Stimulated activated CD4-positive, alpha-beta T cell treated with anti-CD3 and anti-CD28 coated beads, Interleukin-12 subunit alpha, Interleukin-12 subunit beta, amount 100 ng/mL, for 48 hours (primary cell): ENCODE data around the gene SHC4.
"Not testable (repeated sequence)": the region's sequence is repeated elsewhere in the genome, so short reads cannot be mapped to it uniquely, and the experiment has no call there.

Experiments used
- DNase-seq, 3 donors: peaks; one replicate each; pipeline ENCODE4 v3.0.0-alpha.2; 2020; ENCODE audit warnings: low read depth in 2 of 3, low spot score in 1 of 3

SHC4 gene

GRCh38 chr15:48855501-48856440, 107.9 kb downstream of the SHC4 start:
- DNase-seq = no peak

DNA sequence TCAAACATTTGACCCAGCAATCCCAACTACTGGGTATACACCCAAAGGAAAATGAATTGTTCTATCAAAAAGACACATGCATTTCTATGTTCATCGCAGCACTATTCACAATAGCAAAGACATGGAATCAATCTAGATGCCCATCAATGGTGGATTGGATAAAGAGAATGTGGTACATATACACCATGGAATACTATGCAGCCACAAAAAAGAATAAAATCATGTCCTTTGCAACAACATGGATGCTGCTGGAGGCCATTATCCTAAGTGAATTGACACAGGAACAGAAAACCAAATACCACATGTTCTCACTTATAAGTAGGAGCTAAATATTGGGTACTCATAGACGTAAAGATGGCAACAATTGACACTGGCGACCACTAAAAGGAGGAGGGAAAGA, 109.3 kb downstream of the SHC4 start:
- DNase-seq = not testable (repeated sequence)

DNA sequence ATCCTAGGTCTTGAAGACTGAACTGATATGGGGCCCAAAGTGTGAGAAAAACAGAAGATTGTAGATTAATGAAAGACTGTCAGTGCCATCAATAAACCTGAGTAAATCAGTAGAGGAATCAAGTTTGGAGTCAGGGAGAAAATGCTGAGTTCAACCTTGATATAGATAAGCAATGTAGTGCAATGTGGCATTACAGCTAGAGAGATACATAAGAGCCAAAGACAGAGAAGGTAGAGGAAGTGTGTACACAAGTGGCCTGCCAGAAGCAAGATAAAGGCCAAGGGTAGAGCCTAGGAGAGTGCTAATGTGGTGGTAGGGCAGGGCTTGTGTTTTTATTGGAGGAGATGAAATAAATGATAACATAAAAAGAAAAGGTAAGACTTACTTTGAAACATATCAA, 111.8 kb downstream of the SHC4 start:
- no peak for DNase-seq

DNA sequence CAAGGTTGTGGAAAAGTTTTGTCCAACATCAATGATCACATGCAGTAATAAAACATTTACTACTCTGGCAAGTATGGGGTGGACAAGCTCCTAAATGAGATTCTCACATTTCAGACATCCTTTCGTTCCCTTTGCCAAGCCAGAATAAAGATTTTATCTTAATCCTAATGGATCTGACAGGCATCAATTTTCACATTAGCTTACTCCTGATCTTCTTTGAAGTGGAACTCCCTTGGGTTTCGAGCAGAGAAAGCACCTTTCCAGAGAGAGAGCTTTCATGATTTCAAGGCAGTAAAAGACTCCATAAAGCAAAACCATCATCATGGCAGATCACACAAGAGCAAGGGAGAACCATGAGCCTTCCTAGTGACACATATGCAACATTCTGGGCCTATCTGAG, 113.1 kb downstream of the SHC4 start:
- no peak for DNase-seq

DNA sequence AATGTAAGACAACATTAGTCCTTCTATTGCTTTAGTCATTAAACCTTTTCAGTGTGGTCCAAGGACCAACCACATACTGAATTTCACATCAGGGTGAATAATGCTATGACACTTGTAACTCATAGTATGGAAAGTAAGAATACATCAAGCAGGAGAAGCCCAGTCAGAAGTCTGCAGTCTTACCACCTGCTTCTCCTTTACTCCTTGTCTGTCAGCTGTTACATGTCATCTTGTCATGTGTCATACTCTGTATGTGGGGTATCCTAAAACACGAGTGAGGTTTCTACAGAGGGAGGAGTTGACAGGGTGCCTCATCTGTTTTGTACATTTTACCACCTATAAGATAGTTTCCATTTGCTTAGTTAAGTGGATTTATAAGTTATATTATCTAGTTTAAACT, 118.6 kb downstream of the SHC4 start:
- no peak for DNase-seq

DNA sequence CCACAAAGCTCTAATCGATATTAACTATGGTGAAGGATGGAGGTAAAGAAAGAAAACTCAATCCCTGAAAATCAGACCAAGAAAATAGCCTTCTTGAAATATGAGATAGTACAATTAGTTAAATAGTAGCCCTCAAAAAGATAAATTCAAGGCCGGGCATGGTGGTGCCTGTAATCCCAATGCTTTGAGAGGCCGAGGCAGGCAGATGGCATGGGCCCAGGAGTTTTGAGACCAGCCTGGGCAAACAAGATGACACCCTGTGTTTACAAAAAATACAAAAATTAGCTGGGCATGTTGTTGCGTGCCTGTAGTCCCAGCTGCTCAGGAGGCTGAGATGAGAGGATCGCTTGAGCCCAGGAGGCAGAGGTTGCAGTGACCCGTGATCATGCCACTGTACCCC, 121.2 kb downstream of the SHC4 start:
- DNase-seq = no peak

GRCh38 chr15:48834756-48835155, 129.0 kb downstream of the SHC4 start:
- no peak for DNase-seq

DNA sequence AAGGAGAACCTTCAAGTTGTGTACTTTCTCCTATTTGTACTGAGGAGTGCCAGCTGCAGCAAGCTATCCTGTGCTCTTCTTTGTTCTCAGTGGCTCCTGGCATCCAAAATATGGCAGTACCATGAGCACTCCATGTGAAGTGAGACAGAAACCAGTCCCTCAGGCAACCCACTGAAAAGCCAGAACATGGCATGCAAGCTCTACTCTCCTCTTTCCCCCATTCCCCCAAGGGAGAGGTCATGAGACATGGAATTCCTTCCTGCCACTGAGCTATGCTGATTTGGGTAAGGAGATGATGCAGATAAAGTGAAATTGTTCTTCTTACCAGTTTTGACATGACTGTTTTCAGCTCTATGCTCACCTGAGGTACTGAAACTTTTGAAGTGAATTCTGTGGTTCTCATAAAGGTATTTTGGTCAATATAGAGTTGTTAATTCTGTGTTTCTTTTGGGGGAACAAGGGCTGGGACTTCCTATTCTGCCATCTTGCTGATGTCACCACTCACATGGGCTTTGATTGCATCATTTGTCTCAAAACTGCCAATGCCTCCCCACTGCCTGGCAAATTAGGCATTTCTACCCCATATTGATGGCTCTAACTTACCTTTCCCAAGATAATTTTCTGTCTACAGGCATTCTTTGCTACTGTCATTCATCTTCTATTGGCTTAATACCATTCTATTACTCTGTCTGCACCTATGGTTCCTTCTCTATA, 130.0 kb downstream of the SHC4 start:
- no peak for DNase-seq

DNA sequence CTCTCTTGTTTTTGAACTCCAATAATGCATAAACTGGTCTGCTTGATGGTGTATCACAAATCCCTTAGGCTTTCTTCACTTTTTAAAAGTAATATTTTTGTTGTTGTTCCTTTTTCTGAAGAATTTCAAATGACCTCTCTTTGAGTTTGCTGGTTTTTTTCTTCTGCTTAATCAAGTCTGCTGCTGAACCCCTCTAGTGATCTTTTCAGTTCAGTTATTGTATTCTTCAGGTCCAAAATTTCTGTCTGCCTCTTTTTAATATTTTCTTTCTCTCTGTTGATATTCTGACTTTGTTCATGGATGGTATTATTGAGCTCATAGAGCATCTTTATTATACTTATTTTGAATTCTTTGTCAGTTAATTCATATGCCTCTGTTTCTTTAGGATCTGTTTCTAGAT, 131.1 kb downstream of the SHC4 start:
- DNase-seq = no peak

DNA sequence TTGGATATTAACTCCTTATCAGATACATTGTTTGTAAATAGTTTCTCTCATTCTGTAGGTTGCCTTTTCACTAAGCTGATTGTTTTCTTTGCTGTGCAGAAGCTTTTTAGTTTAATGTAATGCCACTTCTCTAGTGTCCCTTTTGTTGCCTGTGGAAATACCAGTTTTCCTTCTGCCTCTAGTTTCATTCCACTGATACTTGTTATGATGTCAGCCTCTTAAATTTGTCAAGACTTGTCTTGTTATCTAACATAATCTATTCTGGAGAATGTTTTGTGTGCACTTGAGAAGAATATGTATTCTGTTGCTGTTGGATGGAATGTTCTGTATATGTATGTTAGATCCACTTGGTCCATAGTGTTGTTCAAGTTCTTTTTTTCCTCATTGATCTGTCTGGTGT, 134.8 kb downstream of the SHC4 start:
- DNase-seq = no peak

GRCh38 chr15:48828471-48828870, 135.2 kb downstream of the SHC4 start:
- no peak for DNase-seq

- DNase-seq = no peak
These were observed 138.6 kb downstream of the SHC4 start for GRCh38 chr15:48825075-48825474.

DNA sequence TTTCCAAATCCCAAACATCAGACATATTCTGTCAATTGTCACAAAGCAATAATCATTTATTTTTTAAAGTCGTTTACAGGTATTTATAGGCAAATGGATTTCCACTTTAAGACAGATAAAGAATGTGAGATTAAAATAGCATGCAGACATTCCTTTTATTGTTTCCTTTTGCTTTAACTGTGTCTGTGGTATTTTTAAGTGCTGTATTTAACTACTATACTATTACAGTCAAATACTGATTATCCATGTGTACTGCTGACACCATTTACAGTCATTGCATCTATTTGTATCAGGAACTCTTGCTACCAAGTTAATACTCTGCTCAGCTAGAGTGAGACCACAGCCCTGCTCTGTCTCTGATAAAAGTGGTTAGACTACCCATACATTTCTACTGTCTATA, 140.0 kb downstream of the SHC4 start:
- no peak for DNase-seq

DNA sequence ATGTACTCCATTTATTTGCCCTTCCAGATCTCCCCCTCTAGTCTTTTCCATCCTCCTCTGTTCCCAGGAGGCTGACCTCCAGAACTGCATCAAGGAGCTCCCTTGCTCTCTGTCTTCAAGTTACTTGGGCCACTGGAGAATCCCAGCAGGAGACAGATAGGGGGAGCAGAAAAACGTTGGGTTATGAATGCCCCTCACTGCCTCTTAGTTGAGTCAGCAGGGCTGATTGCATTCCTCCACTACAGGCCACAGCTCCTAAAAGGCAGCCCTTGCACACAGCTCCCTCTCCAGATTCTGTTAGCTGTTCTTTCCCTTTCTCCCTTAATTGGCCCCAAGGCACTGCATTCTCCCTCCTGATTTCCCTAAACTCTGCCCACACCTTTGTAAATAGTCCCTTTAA, 140.5 kb downstream of the SHC4 start:
- no peak for DNase-seq

DNA sequence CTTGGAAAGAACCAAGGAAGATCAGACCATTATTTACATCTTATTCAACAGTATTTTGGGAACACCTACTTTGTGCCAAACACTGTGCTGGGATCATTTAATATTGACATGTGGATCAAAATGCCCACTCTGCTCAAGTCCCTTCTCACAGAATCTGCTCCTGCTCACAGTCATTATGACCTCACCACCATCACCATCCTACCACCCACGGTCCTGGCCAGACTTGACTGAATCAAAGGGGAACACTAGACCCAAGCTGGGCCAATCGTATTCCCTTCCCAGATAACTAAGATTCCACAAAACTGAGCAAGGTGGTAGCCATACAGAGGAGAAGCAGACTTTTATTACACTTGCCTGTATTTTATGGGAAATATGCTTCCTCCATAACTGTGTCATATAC, 149.4 kb downstream of the SHC4 start:
- no peak for DNase-seq

GRCh38 chr15:48811325-48811958, 152.3 kb downstream of the SHC4 start:
- DNase-seq = no peak

GRCh38 chr15:48810414-48811324, 153.1 kb downstream of the SHC4 start, which contains the start of gene CEP152:
Gene CEP152 (minus strand): TSS chr15:48811069. CDS start chr15:48805649, 5,420 bp downstream.
- DNase-seq = peak; percentile 96 to 97 (median 96)

GRCh38 chr15:48806151-48806550, 157.6 kb downstream of the SHC4 start:
- no peak for DNase-seq

DNA sequence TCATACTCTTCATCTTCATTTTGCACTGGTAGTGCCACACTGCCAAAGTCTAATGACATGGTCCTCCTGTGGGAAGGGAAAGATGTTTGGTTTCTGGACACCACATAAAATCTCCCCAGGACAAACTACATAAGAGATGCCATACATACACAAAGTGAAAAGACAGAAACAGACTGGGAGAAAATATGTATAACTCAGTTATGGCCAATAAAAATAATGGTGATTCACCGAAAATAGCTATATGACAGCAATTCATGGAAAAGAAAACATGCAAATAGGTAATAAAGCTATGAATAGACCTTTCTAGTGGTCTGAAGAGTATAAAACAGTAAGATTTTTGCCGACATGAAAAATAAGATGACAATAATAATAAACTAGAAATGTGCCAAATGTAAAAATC, 158.1 kb downstream of the SHC4 start:
- no peak for DNase-seq

- DNase-seq = no peak
These were observed 159.8 kb downstream of the SHC4 start for GRCh38 chr15:48803877-48804276.

DNA sequence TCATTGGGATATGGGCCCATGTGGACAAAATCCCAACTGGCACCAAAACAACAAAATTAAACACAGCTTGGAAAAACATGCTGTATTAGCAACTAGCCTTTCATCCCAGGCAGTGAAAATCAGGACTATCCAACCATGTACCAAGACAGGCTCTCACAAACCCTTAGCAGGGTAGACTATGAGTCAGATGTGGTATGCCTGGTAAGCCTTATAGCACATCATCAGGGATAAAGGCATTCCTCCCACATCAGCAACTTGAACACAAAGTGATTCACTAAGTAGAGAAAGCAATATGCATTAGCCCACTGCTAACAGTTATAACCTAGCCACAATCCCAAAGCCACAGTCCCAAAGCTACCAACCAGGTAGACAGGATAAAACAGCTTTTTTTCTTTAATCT, 160.9 kb downstream of the SHC4 start:
- no peak for DNase-seq
